ENCODE data around the gene COLGALT1. TPM values are rescaled to one million over a fixed set of nuclear protein-coding genes. Genes with fewer than 3 reads are reported as not detected.

Gene COLGALT1
- total RNA-seq, 1 donor = 103 TPM

GRCh38 chr19:17525141-17525540 is 30.3 kb upstream of the COLGALT1 start:
- H3K4me3 ChIP-seq (ENCODE audit: low read depth, low read length) = no peak overlapping the region
- no peak for DNase-seq (ENCODE audit: low read depth)
- no peak for TF ChIP-seq CTCF (IDR thresholded peaks at IDR 0.05; ENCODE audit: insufficient read depth, low read depth, low read length)

- TF ChIP-seq CTCF (IDR thresholded peaks at IDR 0.05; ENCODE audit: insufficient read depth, low read depth, low read length) = no peak
- no peak overlapping the region for H3K4me3 ChIP-seq (ENCODE audit: low read depth, low read length)
- no peak for DNase-seq (ENCODE audit: low read depth)
Observed at GRCh38 chr19:17526922-17527321, 28.5 kb upstream of the COLGALT1 start.

GRCh38 chr19:17527326-17527725 is 28.1 kb upstream of the COLGALT1 start:
- no peak for TF ChIP-seq CTCF (IDR thresholded peaks at IDR 0.05; ENCODE audit: insufficient read depth, low read depth, low read length)

GRCh38 chr19:17528610-17529009 is 26.8 kb upstream of the COLGALT1 start:
- no peak for DNase-seq (ENCODE audit: low read depth)
- H3K4me3 ChIP-seq (ENCODE audit: low read depth, low read length) = no peak overlapping the region
- no peak for TF ChIP-seq CTCF (IDR thresholded peaks at IDR 0.05; ENCODE audit: insufficient read depth, low read depth, low read length)

More at GRCh38 chr19:17527326-17527725, 28.1 kb upstream of the COLGALT1 start:
- H3K4me3 ChIP-seq (ENCODE audit: low read depth, low read length) = no peak overlapping the region
- DNase-seq (ENCODE audit: low read depth) = no peak

GRCh38 chr19:17529239-17530158 is 25.9 kb upstream of the COLGALT1 start:
- no peak overlapping the region for H3K4me3 ChIP-seq (ENCODE audit: low read depth, low read length)
- TF ChIP-seq CTCF (IDR thresholded peaks at IDR 0.05; ENCODE audit: insufficient read depth, low read depth, low read length) = no peak
- DNase-seq (ENCODE audit: low read depth) = no peak

GRCh38 chr19:17530586-17530985 is 24.9 kb upstream of the COLGALT1 start:
- no peak for TF ChIP-seq CTCF (IDR thresholded peaks at IDR 0.05; ENCODE audit: insufficient read depth, low read depth, low read length)
- H3K4me3 ChIP-seq (ENCODE audit: low read depth, low read length) = no peak overlapping the region
- no peak for DNase-seq (ENCODE audit: low read depth)
